Activated CD8-positive, alpha-beta memory T cell treated with anti-CD3 and anti-CD28 coated beads, Interleukin-2, amount 10 ng/mL, durations not matched to agents 7 days and 5 days (primary cell): Measurements from ENCODE around the gene SHPK. TPM values are rescaled to one million over a fixed set of nuclear protein-coding genes. Genes with fewer than 3 reads are reported as not detected.

ENCODE experiments used
- ATAC-seq: fragments of 150-1000 bp; cut with Tn5 transposase; one replicate; pipeline ENCODE4 v1.10.0; 2021; ENCODE audit warnings: moderate library complexity
- CTCF ChIA-PET: fragments of 350-600 bp; sonication (Branson Sonifier 250); formaldehyde crosslinking; loops from one replicate; lab custom pipeline; 2021; ENCODE audit warnings: antibody characterized with exemption; lab: Charles Lee
- DNase-seq: peaks from one replicate; pipeline ENCODE4 v3.0.0-alpha.2; 2020
- H3K27ac Mint-ChIP-seq: one replicate; pipeline ENCODE4 v1.8.0; 2021; ENCODE audit warnings: mild to moderate bottlenecking, mixed read lengths
- H3K27me3 Mint-ChIP-seq: one replicate; pipeline ENCODE4 v1.8.0; 2021; ENCODE audit warnings: mixed read lengths
- H3K36me3 Mint-ChIP-seq: one replicate; pipeline ENCODE4 v1.8.0; 2021; ENCODE audit warnings: mild to moderate bottlenecking, mixed read lengths
- H3K4me1 Mint-ChIP-seq: one replicate; pipeline ENCODE4 v1.8.0; 2021; ENCODE audit warnings: mixed read lengths
- H3K4me3 Mint-ChIP-seq: one replicate; pipeline ENCODE4 v1.8.0; 2021; ENCODE audit warnings: mild to moderate bottlenecking, moderate library complexity, mixed read lengths
- H3K9me3 Mint-ChIP-seq: one replicate; pipeline ENCODE4 v1.8.0; 2022; ENCODE audit warnings: low read depth, mixed read lengths
- total RNA-seq, 2 experiments: library from RNA; stranded (reverse); gene quantifications; one replicate each; pipeline ENCODE4 v1.2.3, GENCODE V29; 2021

The SHPK gene, protein sequence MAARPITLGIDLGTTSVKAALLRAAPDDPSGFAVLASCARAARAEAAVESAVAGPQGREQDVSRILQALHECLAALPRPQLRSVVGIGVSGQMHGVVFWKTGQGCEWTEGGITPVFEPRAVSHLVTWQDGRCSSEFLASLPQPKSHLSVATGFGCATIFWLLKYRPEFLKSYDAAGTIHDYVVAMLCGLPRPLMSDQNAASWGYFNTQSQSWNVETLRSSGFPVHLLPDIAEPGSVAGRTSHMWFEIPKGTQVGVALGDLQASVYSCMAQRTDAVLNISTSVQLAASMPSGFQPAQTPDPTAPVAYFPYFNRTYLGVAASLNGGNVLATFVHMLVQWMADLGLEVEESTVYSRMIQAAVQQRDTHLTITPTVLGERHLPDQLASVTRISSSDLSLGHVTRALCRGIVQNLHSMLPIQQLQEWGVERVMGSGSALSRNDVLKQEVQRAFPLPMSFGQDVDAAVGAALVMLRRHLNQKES
- 10 to 100 TPM; 13.4 to 13.9 TPM for total RNA-seq

DNA sequence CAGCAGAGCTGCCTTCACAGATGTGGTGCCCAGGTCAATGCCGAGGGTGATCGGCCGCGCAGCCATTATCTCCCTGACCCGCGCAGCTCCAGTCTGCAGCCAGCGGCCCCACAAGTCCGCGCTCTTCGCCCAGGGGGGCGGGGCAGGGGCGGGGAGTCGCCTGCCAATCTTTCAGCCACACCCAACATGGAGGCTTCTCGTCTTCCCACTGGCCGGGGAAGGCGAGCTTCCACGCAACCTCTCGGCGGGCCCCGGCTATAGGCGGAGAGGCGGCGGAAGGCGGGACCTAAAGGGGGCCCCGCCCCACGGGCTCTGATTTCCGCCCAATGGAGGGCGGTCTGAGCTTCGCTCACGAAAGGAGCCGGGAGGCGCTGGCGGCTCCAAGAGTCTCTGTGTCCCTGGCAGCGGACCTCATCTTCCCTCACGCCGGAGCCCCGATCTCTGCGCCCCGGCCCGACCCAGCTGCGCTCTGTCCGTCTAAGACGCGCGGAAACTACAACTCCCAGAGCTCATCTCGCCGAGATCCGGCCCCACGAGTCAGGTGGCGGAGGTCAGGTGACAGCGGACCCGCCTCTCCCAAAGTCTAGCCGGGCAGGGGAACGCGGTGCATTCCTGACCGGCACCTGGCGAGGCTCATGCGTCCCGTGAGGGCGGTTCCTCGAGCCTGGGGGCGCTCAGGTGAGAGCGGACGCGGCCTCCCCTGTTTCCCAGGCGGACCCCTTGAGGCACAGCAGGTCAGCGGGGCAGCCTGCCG, at the start of gene SHPK, which contains the start of gene CTNS:
Gene SHPK (minus strand): TSS at position 97 of the 754 bp plus-strand sequence. CDS start 31 bp downstream, at position 66.
Gene CTNS (plus strand): TSS at position 607 of the 754 bp plus-strand sequence. CDS start 3,447 bp downstream, outside the sequence.
- H3K4me1 Mint-ChIP-seq: peaks cover 45% of the 10 kb centered on the region
- peak; percentile 97 for DNase-seq
- no peaks in the 10 kb centered on the region for H3K9me3 Mint-ChIP-seq
- H3K4me3 Mint-ChIP-seq: peak within 1 kb of the TSS; percentile 91
- H3K27me3 Mint-ChIP-seq: no peaks in the 10 kb centered on the region
- H3K36me3 Mint-ChIP-seq: peaks cover 5% of the 10 kb centered on the region
- H3K27ac Mint-ChIP-seq: peak within 1 kb of the TSS; percentile 99
- CTCF ChIA-PET: interaction anchor here (0.7 to 1.7 kb wide), 14 partner anchors 8 to 1124 kb away, joined by 3 to 9 read pairs (median 3); partner anchors contain the start of gene NCBP3
- peak; percentile 97 for ATAC-seq

DNA sequence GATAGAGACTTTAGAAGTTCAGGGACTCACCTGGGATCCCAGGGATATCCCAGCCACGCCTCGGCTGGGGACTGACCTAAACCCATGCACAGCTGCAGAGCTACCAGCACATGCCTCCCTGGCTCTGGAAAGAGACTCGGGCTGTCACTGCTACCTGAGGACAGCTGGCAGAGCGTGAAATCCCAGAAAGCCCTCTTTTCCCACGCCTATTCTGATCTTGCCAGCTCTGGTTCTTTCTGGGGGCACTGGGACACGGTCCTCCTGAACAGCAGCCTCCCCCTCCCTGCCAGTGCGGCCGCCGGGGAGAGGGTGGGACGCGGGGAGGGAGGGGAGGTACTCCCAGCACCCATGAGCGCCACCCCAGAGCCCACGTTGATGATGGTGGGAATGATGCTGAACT, 49.1 kb upstream of the SHPK start:
- no peaks in the 10 kb centered on the region for H3K9me3 Mint-ChIP-seq

DNA sequence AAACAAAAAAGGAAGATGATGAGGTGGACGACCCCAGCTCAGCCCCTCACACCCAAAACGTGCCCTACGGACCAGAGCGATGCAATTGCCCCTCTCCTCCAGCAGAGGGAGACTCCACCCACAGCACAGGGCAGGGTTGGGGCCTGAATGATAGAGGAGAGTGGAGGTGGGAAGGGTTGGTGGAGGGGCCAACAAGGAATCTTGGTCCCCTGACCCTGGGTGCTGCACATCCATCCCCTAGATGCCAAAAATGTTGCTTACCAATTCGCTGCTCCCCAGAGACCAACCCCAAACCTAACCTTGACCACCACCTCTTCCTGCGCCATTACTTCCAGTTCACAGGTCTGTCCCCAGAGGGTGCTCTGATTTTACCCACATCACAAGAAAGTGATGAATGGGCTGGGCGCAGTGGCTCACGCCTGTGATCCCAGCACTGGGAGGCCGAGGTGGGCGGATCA, 47.0 kb upstream of the SHPK start:
- Mint-ChIP-seq H3K9me3 (no peaks in the 10 kb centered on the region), H3K36me3 (no peaks in the 10 kb centered on the region), H3K27me3 (no peaks in the 10 kb centered on the region), H3K4me3 (no peak overlapping the region), H3K4me1 (peaks cover 11% of the 10 kb centered on the region), H3K27ac (no peak overlapping the region)
- peak; percentile 92 for ATAC-seq
- DNase-seq: peak; percentile 74
- CTCF ChIA-PET: interaction anchor here (0.6 to 3.7 kb wide), 28 partner anchors 9 to 163 kb away, joined by 3 to 51 read pairs (median 4); partner anchors contain the start of genes CTNS, HASPIN, NCBP3 and P2RX5

More for the DNA sequence above, 49.1 kb upstream of the SHPK start:
- Mint-ChIP-seq H3K36me3 (peaks cover 5% of the 10 kb centered on the region), H3K27me3 (no peaks in the 10 kb centered on the region), H3K4me1 (peaks cover 9% of the 10 kb centered on the region), H3K27ac (no peak overlapping the region), H3K4me3 (no peak overlapping the region)
- ATAC-seq (no peak), DNase-seq (no peak)
- CTCF ChIA-PET: interaction anchor here (0.7 to 2.9 kb wide), 3 partner anchors 8 to 378 kb away, joined by 3 to 28 read pairs (median 4); partner anchors contain the start of gene HASPIN

DNA sequence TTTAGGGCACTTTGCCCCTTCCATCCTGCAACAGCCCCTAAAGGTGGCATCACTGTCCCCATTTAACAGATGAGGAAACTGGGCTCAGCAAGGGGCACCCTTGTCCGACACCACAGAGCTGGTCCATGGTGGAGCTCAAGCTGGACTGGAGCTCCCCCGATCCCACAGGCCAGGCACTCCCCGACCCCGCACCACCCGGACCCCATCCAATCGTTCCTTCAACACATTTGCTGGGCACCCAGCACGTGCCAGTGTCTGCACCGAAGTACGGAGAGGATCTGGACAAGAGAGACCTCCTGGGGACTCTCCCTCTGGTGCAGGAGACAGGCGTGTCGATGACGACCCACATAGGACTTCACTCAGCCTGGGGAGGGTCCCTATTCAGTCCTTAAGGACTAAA, 46.0 kb upstream of the SHPK start:
- no peak for ATAC-seq
- Mint-ChIP-seq H3K4me1 (peaks cover 11% of the 10 kb centered on the region), H3K27me3 (no peaks in the 10 kb centered on the region), H3K27ac (no peak overlapping the region), H3K36me3 (no peaks in the 10 kb centered on the region), H3K4me3 (no peak overlapping the region), H3K9me3 (no peaks in the 10 kb centered on the region)
- DNase-seq: no peak
- CTCF ChIA-PET: interaction anchor here (0.5 to 3.7 kb wide), 15 partner anchors 14 to 394 kb away, joined by 3 to 51 read pairs (median 6); partner anchors contain the start of genes HASPIN and P2RX5

DNA sequence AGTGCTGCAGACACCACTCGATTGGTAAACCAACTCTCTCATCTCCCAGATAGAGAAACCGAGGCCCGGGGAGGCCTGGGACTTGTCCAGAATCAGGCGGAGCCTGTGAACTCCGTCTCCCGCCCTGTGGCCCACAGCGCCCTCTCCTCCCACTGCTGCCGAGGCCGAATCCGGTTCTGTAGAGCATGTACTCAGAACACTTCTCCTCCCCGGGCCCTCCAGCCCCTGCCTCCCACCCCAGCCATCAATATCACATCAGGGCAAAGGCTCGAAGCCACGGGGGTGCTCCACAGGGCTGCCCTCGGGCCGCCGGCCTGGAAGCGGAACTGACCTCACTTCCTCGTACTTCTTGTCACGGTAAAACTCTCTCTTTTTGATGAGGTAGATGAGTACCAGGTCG, 45.5 kb upstream of the SHPK start:
- ATAC-seq: no peak

DNA sequence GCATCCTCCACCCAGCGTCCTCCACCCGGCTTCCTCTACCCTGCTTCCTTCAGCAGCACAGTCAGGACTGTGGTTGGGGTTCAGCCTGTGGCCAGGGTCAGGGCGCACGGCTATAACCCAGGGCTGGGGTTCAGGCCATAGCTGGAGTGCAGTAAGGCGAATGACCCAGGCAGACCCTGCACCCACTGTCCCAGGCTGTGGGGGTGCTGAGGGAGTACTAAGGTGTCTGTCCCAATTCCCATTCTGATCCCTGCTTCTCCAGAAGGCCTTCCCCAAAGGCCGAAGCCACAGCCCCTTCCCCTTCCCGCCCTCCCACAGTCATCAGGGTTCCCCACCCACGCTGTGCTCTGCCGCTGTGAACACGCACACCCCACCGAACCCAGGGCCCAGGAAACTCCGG, 45.0 kb upstream of the SHPK start:
- Mint-ChIP-seq H3K9me3 (no peaks in the 10 kb centered on the region), H3K4me1 (peaks cover 11% of the 10 kb centered on the region), H3K4me3 (no peak overlapping the region), H3K36me3 (no peaks in the 10 kb centered on the region), H3K27me3 (no peaks in the 10 kb centered on the region), H3K27ac (no peak overlapping the region)
- ATAC-seq: no peak
- DNase-seq: no peak
- CTCF ChIA-PET: interaction anchor here (2.4 to 3.7 kb wide), 3 partner anchors 15 to 163 kb away, joined by 6 to 51 read pairs (median 34); partner anchors contain the start of gene P2RX5

More for the DNA sequence above, 45.5 kb upstream of the SHPK start:
- Mint-ChIP-seq H3K9me3 (no peaks in the 10 kb centered on the region), H3K36me3 (no peaks in the 10 kb centered on the region), H3K4me1 (peaks cover 11% of the 10 kb centered on the region), H3K4me3 (no peak overlapping the region), H3K27me3 (no peaks in the 10 kb centered on the region), H3K27ac (no peak overlapping the region)
- CTCF ChIA-PET: interaction anchor here (0.5 to 3.7 kb wide), 4 partner anchors 14 to 394 kb away, joined by 3 to 51 read pairs (median 20); partner anchors contain the start of gene P2RX5
- DNase-seq: no peak

DNA sequence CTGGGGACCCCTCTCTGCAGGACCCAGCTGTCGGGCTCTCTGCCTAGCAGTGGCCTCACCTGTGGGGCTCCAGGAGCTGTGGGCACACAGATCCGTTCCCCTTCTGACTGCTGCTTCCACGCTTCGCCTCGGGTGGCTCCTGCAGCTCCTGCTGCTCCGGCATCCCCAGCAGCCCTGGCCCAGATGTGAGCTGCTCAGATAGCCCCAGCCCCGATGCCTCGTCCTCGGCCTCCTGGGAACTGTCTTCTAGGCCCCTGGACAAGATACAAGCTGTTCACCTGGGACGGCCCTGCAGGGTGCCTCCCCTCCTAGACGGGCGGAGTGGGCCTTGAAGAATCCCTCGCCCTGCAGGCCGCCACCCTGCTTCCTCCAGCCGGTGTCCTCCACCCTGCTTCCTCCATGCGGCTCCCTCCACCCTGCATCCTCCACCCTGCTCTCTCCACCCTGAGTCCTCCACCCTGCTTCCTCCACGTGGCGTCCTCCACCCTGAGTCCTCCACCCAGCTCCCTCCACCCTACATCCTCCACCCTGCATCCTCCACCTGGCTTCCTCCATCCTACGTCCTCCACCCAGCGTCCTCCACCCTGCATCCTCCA, 43.6 kb upstream of the SHPK start:
- H3K36me3 Mint-ChIP-seq: no peaks in the 10 kb centered on the region
- H3K27me3 Mint-ChIP-seq: no peaks in the 10 kb centered on the region
- H3K4me1 Mint-ChIP-seq: peaks cover 11% of the 10 kb centered on the region
- H3K9me3 Mint-ChIP-seq: no peaks in the 10 kb centered on the region
- DNase-seq: no peak
- CTCF ChIA-PET: no interaction called here
- ATAC-seq: no peak
- no peak overlapping the region for H3K4me3 Mint-ChIP-seq
- H3K27ac Mint-ChIP-seq: peak overlapping the region; percentile 32

DNA sequence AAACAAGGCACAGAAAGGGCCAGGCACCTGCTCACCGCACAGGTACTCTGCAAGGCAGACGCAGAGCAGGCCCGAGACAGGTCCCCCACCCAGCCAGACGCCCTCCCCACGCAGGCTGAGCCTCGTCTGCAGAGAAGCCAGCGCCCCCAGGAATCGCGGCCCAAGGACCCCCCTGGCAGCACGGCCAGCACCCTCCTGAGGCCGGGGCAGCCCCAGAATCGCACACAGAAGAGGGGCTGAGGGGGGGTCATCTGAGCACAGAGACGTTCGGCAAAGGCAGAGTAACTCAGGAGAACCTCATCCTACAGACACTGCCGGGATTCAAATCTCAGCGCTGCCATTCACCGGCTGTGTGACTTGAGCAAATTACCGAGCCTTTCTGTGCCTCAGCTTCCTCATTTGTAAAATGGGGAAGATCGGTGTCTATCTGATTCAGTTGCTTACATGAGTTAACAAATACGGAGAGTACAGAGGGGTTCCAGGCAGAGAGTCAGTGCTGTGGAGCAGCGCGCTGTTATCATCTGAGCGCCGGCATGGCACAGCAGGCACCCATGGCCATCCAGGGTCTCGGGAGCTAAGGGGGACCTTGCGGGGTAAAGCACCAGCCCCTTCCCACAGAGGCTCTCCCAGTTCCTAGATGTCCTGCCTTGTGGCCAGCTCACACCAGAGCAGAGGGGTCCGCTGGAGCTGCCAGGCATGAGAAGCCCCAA, 42.9 kb upstream of the SHPK start:
- DNase-seq: no peak
- CTCF ChIA-PET: no interaction called here
- Mint-ChIP-seq H3K27me3 (no peaks in the 10 kb centered on the region), H3K9me3 (no peaks in the 10 kb centered on the region), H3K4me3 (no peak overlapping the region), H3K27ac (no peak overlapping the region), H3K36me3 (no peaks in the 10 kb centered on the region), H3K4me1 (peaks cover 11% of the 10 kb centered on the region)
- no peak for ATAC-seq

DNA sequence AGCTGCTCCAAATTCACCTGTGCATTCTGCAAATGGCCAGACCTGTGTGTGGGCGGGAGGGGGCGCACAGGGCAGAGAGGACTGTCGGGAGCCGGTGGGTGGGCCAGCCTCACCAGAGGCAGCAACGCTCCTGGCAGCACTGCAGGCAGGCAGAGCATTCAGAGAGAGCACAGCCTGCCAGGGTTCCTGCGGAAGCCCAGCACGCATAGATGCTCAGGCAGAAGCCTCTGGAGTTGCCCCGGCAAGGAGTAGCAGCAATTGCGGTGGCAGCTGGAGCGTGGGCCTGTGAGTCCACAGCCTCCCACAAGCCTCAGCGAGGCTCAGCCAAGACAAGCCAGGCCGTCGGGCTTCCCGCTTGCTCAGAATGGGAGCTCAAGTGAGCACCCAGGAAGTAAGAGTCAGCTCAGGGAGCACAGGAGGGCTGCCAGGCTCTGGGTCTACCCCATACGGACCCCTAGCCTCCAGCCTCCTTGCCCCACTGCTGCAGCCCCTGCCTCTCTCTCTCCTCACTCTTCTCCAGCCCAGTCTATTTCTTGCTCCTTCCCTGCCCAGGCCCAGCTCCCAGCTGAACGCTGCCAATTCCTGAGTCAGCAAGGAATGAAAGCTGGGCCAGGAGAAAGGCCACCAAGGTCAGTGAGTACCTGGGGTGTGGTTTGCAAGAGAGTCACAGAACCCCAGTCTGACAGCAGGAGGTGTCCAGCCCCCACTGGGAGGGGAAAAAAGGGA, 42.2 kb upstream of the SHPK start:
- Mint-ChIP-seq H3K36me3 (no peaks in the 10 kb centered on the region), H3K27me3 (no peaks in the 10 kb centered on the region), H3K4me3 (no peak overlapping the region), H3K4me1 (peaks cover 8% of the 10 kb centered on the region), H3K27ac (no peak overlapping the region), H3K9me3 (no peaks in the 10 kb centered on the region)
- no peak for DNase-seq
- CTCF ChIA-PET: no interaction called here
- ATAC-seq: no peak

DNA sequence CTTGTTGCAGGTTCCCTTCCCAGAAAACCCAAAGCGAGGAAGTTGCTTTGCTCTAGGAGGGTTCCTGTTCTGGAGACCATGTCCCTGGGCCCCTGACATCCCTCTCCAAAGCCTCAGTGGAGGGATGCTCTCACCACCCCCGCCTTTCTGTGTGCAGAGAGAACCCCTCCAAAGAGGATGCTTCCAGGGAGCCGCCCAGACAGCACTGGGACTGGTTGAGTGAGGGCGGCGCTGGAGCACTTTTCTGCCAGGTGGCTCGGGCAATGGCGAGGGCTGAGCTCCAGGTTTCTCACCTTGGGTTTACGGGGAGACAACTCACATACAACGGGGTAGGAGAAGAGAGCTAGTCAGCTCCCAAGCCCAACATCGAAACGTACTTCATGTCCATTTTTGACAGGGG, 39.8 kb upstream of the SHPK start:
- Mint-ChIP-seq H3K36me3 (peaks cover 6% of the 10 kb centered on the region), H3K9me3 (no peaks in the 10 kb centered on the region), H3K4me1 (peaks cover 6% of the 10 kb centered on the region), H3K27me3 (no peaks in the 10 kb centered on the region), H3K27ac (no peak overlapping the region), H3K4me3 (no peak overlapping the region)
- no peak for ATAC-seq
- CTCF ChIA-PET: interaction anchor here (1.0 to 1.1 kb wide), 2 partner anchors 40 to 152 kb away, joined by 3 read pairs; partner anchors contain the start of genes CTNS and SHPK
- no peak for DNase-seq

DNA sequence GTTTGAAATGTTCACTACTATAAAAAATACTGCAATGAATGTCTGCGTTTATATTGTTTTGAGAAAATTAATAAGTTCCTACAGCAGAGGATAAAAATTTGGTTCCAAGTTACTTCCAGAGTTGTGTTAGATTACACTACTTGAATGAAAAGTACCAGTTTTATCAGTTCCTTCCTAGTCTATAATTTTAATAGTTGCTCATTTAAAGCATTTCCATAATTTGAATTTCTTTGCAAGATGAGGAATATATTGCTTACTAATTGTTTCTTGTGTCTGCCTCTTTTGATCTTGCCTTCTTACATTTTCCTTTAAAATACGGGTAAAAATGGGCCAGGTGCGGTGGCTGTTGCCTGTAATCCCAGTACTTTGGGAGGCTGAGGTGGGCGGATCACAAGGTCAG, 36.5 kb upstream of the SHPK start:
- ATAC-seq (no peak), DNase-seq (no peak)
- H3K4me3 Mint-ChIP-seq: no peak overlapping the region
- H3K27me3 Mint-ChIP-seq: no peaks in the 10 kb centered on the region
- H3K4me1 Mint-ChIP-seq: peaks cover 18% of the 10 kb centered on the region
- no peaks in the 10 kb centered on the region for H3K9me3 Mint-ChIP-seq
- no peak overlapping the region for H3K27ac Mint-ChIP-seq
- H3K36me3 Mint-ChIP-seq: peaks cover 6% of the 10 kb centered on the region
- CTCF ChIA-PET: no interaction called here
